Measurements from ENCODE around the gene LYSMD2.

Gene LYSMD2

DNA sequence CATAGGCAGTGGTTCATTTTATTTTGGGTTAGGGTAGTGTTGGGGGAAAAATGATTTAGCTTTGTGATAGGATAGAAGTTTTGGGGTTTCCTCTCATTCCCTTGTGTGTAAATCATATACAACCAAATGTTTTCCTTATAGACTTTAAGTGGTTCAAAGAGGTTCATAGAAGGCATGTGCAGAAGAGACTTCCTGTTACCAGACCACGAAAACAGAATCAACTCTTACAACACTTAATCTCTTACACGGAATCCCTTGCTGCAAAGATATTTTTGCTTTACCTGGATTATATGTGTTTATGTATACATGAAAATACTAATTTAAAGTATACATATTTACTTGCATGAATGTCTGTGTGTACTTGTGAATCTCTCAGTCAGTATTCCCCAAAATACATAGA, 16.8 kb upstream of the LYSMD2 start:
- no peak for DNase-seq (ENCODE audit: low read depth)
- TF ChIP-seq, protein P1, sequence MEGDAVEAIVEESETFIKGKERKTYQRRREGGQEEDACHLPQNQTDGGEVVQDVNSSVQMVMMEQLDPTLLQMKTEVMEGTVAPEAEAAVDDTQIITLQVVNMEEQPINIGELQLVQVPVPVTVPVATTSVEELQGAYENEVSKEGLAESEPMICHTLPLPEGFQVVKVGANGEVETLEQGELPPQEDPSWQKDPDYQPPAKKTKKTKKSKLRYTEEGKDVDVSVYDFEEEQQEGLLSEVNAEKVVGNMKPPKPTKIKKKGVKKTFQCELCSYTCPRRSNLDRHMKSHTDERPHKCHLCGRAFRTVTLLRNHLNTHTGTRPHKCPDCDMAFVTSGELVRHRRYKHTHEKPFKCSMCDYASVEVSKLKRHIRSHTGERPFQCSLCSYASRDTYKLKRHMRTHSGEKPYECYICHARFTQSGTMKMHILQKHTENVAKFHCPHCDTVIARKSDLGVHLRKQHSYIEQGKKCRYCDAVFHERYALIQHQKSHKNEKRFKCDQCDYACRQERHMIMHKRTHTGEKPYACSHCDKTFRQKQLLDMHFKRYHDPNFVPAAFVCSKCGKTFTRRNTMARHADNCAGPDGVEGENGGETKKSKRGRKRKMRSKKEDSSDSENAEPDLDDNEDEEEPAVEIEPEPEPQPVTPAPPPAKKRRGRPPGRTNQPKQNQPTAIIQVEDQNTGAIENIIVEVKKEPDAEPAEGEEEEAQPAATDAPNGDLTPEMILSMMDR (conservative IDR thresholded peaks at IDR 0.05; ENCODE audit: control insufficient read depth, insufficient read depth, low read depth, low read length): no peak
- H3K4me3 ChIP-seq (ENCODE audit: control insufficient read depth, low read depth, low read length): no peak overlapping the region

DNA sequence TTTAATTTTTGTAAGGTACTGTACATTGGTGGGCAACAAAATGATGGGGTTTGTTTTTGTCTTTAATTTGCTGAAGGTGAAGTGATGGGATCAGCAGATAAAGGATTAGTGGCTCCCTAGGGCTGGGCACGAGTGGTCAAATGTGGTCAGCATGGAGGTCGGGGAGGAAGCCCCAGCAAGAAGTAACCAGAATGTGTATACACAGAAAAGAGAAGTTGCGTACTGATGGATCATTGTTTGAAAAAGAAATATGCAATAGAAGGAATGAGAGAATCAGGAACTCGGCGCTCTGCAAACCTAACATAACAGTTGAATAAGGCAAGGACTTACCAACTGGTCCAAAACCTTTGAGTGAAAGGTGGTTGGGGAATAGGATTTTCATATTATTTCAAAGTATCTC, 15.4 kb upstream of the LYSMD2 start:
- TF ChIP-seq, protein P1 (conservative IDR thresholded peaks at IDR 0.05; ENCODE audit: control insufficient read depth, insufficient read depth, low read depth, low read length): no peak
- no peak for DNase-seq (ENCODE audit: low read depth)
- H3K4me3 ChIP-seq (ENCODE audit: control insufficient read depth, low read depth, low read length): no peak overlapping the region

DNA sequence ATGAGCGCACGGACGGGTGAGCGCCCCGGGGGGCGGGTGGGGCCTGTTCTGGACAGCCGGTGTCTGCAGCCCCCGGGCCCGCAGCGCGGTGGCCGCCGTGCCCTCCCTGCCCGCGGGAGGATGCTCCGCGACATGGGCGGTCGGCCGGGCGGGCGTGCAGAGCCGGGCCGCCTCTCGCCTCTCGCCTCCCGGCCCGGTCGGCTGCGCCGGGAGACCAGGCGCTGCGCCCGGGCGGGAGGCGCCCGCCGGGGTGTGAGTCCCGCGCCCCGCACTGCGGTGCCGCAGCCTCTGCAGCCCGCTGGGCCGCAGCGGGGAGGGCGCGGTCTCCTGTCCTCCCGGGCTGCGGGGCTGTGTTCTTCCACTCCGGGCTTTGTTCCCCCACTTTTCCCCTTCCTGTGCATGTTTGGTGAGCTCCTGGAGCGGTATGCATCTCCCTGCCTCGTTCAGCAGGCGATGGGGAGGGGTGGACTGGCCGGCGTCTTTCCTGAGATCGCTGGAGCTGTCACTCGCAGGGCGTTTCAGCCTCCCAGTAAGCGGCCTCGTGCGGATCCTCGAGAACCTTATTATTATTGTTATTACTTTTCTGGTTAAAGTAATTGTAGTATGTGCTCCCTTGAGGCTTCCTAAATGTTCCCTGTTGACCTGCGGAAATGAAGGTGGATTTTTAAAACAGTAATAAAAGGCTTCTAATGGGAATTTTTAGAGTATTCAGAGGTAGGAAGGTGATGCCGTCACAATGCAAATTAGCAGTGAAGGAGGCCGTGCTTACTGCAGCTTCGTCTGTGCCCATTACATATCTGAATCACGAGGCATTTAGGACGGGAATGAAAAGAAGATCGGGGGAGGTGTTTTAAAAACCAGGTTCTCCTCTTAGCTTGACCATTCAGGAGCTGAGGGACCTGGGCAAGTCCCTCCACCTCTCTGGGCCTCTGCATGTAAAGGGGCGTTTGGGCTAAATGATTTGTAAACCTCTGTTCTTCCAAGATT, 14.5 kb upstream of the LYSMD2 start:
- H3K4me3 ChIP-seq (ENCODE audit: control insufficient read depth, low read depth, low read length): peak overlapping the region; percentile 64
- no peak for DNase-seq (ENCODE audit: low read depth)
- TF ChIP-seq, protein P1 (conservative IDR thresholded peaks at IDR 0.05; ENCODE audit: control insufficient read depth, insufficient read depth, low read depth, low read length): no peak

DNA sequence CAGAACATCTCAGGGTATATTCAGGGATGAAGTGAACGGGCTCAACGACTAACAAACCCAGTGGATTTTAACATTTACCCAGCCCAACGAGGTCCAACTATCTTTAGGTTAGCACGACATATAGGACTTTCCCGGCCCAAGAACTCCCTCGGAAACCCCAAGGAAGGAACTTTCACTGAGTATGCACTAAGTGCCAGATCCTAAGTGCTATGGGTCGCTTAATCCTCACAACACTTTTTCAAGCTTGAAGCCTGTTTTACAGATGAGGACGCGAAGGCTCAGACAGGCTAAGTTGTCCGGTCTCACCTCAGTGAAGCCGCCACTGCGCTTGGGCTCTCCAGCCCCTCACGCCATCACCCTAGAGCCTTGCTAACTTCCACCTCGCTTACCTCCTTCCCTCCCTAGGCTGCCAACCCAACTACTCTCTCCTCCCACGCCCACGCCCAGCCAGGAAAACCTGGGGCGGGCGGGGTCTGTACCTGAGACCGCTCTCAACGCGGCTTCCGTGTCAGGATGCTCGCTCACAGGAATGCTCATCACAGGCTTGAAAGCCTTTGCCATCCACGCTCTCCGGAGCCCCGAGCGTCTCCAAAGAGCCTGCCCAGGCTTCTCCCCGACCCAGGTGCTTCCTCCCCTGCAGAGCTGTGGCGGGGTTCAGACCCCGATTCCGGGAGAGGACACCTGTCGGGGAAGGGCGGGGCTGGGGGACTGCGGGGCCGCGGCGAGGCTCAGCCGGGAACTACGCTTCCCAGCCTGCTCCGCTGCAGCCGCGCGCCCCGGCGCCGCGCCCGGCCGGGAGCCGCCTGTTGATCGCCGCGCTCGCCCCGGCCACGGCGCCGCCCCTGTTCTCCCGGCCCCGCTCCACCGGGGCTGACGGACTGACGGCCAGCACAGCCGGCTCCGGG, 13.6 kb upstream of the LYSMD2 start, which contains the start of gene TMOD2:
Gene TMOD2 (plus strand): TSS at position 806 of the 905 bp plus-strand sequence. CDS start 14,845 bp downstream, outside the sequence.
- H3K4me3 ChIP-seq (ENCODE audit: control insufficient read depth, low read depth, low read length): peak within 1 kb of the TSS; percentile 64
- no peak for DNase-seq (ENCODE audit: low read depth)
- TF ChIP-seq, protein P1 (conservative IDR thresholded peaks at IDR 0.05; ENCODE audit: control insufficient read depth, insufficient read depth, low read depth, low read length): no peak

DNA sequence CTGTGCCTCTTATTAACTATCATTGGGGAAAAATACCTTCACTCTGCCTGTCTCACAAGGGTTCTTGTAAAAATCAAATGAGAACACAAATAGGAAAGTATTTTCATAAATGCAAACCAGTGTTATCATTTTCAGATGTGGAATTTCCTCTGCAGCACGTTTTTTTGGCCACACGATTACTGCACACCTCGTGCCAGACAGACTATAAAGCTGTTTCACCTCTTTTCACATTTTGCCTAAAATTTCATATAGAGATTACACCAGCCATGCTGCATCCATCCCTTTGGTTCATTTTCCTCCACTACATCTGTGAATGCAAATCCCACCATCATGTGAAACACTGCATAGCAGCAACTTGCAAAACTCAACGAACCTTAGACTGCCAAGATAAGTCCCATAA, 12.7 kb upstream of the LYSMD2 start:
- H3K4me3 ChIP-seq (ENCODE audit: control insufficient read depth, low read depth, low read length): no peak overlapping the region
- TF ChIP-seq, protein P1 (conservative IDR thresholded peaks at IDR 0.05; ENCODE audit: control insufficient read depth, insufficient read depth, low read depth, low read length): no peak
- DNase-seq (ENCODE audit: low read depth): no peak

DNA sequence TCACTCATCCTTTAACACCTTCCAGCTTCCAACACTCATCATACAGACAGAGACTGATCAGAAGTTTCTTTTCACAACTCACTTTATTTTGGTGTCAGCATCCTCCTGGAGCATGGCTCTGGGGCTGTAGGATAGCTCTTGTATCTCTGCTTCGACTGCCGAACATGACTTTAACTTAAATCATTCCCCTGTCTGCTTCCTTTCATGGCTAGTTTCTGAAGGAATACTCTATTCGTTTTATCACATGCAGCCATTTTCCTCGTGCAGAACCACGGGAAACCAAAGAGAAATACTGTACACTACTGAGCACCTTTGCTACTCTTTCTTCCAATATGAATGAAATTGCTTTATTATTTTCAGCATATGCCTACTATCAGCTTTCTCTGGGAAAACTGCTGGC, 11.9 kb upstream of the LYSMD2 start:
- no peak for DNase-seq (ENCODE audit: low read depth)
- TF ChIP-seq, protein P1 (conservative IDR thresholded peaks at IDR 0.05; ENCODE audit: control insufficient read depth, insufficient read depth, low read depth, low read length): no peak

More for the DNA sequence above, 11.9 kb upstream of the LYSMD2 start:
- H3K4me3 ChIP-seq (ENCODE audit: control insufficient read depth, low read depth, low read length): no peak overlapping the region

Measured in fibroblast of mammary gland (primary cell).